Vagina (tissue), 2 donors: ENCODE data around the gene TMIGD2.

Experiments used
- CTCF ChIP-seq, 3 experiments: fragments of 450-650 bp in 2 of 3; fragments of 200-600 bp in 1 of 3; sonication (generic) in 1 of 3; IDR thresholded peaks; one replicate each; pipeline ENCODE4 v1.5.1; 2017 to 2019; ENCODE audit warnings: antibody characterized with exemption in 3 of 3, mild to moderate bottlenecking in 2 of 3, moderate library complexity in 2 of 3
- POLR2AphosphoS5 ChIP-seq, 2 donors: sonication (generic); formaldehyde crosslinking; IDR thresholded peaks; one replicate each; pipeline ENCODE4 v1.9.0; 2017; ENCODE audit warnings: antibody characterized with exemption in 2 of 2, mild to moderate bottlenecking in 2 of 2, low read depth in 1 of 2; ENCODE audit not compliant: insufficient read depth in 1 of 2

DNA sequence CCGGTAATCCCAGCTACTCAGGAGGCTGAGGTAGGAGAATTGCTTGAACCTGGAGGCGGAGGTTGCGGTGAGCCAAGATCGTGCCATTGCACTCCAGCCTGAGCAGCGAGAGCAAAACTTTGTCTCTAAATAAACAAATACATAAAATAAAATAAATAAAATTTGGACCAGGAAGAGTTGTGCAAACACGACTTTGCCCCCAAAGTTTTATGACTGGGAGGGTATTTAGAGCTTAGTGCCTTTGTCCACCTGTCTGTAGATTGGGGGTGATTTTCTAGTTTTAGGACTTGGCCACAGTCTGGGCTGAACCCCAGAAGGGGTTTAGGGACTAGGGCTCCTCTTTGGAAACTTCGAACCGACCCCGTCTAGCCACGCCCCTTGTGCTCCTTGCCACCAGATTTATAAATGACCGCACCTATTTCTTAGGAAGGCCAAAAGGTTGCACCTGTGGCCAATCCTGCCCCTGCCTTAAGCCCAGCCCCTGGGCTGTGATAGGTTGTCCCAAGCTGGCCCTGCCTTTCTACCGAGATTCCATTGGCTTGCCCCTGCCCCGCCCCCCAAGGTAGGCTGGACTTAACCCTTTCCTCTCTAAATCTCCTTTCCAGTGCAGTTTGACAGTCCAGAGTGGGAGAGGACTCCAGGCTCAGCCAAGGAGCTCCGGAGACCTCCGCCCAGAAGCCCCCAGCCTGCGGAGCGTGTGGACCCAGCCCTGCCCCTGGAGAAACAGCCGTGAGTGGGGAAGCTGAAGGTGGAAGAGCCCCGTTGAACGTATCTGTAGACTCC is 17.8 kb downstream of the TMIGD2 start:
- no peak for TF ChIP-seq POLR2AphosphoS5 (IDR thresholded peaks at IDR 0.05; ENCODE audit: insufficient read depth in 1 of 2, low read depth in 1 of 2)
- TF ChIP-seq CTCF (IDR thresholded peaks at IDR 0.05), result no peak
